Esophagus squamous epithelium (tissue), 4 donors: Measurements from ENCODE around the gene OR4F15.

Experiments used
- POLR2A ChIP-seq, 4 donors: fragments of 450-650 bp; IDR thresholded peaks; one replicate each; pipeline ENCODE4 v1.6.1; 2017; ENCODE audit warnings: antibody characterized with exemption in 4 of 4, mild to moderate bottlenecking in 4 of 4, moderate library complexity in 3 of 4
- TF ChIP-seq, protein P1 (sequence below), 6 experiments: fragments of 450-650 bp in 4 of 6; fragments of 200-600 bp in 2 of 6; sonication (generic) in 2 of 6; IDR thresholded peaks; one replicate each; pipeline ENCODE4 v1.5.1; 2016 to 2019; ENCODE audit warnings: antibody characterized with exemption in 6 of 6, mild to moderate bottlenecking in 4 of 6, moderate library complexity in 4 of 6

DNA sequence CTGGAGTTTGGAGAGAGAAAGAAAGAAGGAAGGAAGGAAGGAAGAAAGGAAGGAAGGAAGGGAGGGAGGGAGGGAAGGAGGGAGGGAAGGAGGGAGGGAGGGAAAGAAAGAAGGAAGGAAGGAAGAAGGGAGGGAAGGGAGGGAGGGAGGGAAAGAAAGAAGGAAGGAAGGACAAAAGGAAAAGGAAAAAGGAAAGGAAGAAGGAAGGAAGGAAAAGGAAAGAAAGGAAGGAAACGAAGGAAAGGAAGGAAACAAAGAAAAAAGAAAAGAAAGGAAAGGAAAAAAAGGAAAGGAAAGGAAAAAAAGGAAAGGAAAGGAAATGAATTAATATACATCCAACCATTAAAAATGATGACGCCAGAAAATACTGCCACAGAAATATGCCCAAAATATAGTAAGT, 27.4 kb upstream of the OR4F15 start:
- TF ChIP-seq, protein P1, sequence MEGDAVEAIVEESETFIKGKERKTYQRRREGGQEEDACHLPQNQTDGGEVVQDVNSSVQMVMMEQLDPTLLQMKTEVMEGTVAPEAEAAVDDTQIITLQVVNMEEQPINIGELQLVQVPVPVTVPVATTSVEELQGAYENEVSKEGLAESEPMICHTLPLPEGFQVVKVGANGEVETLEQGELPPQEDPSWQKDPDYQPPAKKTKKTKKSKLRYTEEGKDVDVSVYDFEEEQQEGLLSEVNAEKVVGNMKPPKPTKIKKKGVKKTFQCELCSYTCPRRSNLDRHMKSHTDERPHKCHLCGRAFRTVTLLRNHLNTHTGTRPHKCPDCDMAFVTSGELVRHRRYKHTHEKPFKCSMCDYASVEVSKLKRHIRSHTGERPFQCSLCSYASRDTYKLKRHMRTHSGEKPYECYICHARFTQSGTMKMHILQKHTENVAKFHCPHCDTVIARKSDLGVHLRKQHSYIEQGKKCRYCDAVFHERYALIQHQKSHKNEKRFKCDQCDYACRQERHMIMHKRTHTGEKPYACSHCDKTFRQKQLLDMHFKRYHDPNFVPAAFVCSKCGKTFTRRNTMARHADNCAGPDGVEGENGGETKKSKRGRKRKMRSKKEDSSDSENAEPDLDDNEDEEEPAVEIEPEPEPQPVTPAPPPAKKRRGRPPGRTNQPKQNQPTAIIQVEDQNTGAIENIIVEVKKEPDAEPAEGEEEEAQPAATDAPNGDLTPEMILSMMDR (IDR thresholded peaks at IDR 0.05) = no peak
- no peak for TF ChIP-seq POLR2A (IDR thresholded peaks at IDR 0.05)
